Right lung (tissue), 5 donors: Measurements from ENCODE around the gene VTI1B. TPM values are rescaled to one million over a fixed set of nuclear protein-coding genes. Genes with fewer than 3 reads are reported as not detected.
"Not testable (repeated sequence)": the region's sequence is repeated elsewhere in the genome, so short reads cannot be mapped to it uniquely, and the experiment has no call there.

Experiments used
- DNase-seq, 2 donors: peaks; one replicate each; pipeline ENCODE4 v3.0.0-alpha.2; 2013
- polyA plus RNA-seq, 5 donors: library from polyadenylated mRNA; unstranded; fragments of 120-200 nt; gene quantifications; one replicate each; pipeline versions ENCODE4 v1.2.1 to v1.2.3, GENCODE V29; 2013; ENCODE audit warnings: inconsistent platforms in 1 of 5, low replicate concordance in 1 of 5; ENCODE audit not compliant: insufficient read length in 5 of 5, insufficient read depth in 1 of 5

Gene VTI1B
- polyA plus RNA-seq, 5 donors = 78.8 to 93.4 (median 85.8) TPM

- no peak for DNase-seq
These were observed 40.8 kb downstream of the VTI1B start for GRCh38 chr14:67633451-67634147.

- DNase-seq = no peak
These were observed 43.5 kb downstream of the VTI1B start for GRCh38 chr14:67630938-67631337.

- no peak for DNase-seq
These were observed 44.2 kb downstream of the VTI1B start for GRCh38 chr14:67630186-67630585.

GRCh38 chr14:67627519-67627918 lies 46.9 kb downstream of the VTI1B start:
- no peak for DNase-seq

GRCh38 chr14:67626131-67626530 lies 48.3 kb downstream of the VTI1B start:
- DNase-seq = not testable (repeated sequence)

- DNase-seq = peak; percentile 2 to 10
These were observed 51.3 kb downstream of the VTI1B start for GRCh38 chr14:67623114-67623513.

GRCh38 chr14:67622675-67623074 lies 51.8 kb downstream of the VTI1B start:
- peak; percentile 16 to 27 for DNase-seq

- DNase-seq = peak; percentile 4 to 9
These were observed 54.1 kb downstream of the VTI1B start for GRCh38 chr14:67620217-67620785.

DNA sequence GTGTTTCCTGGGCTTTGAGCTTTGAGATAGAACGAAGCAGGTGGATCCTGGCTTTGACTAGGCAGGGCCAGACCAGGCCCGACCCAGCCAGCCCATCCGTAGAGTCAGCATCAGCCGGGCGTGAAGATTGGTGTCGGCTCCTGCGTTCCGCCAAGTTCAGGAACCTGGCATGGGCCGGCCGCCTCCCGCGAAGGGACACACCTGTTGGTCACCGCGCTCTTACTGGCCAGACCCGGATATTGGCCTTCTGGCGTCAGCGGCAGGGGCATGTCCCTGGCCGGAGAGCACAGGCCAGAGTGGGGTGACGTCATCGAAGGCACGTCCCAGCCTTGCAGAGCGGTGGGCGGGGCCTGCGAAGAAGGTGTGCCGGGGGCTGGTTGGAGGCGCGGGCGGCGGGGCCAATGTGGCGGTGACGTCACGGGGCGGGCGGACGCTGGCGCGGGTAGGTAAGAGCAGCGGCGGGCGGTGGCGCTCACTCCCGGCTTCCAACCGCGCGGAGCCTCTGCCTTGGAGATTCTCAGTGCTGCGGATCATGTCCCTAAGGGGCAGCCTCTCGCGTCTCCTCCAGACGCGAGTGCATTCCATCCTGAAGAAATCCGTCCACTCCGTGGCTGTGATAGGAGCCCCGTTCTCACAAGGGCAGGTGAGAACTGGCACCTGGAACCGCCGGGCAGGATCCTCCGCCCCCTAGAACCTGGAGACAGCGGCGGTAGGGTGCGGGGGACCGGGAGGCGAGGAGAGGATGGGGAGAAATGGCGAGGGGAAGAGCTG lies 54.8 kb downstream of the VTI1B start, which contains the start of gene ARG2:
Gene ARG2 (plus strand): TSS at position 475 of the 771 bp plus-strand sequence. CDS start 58 bp downstream, at position 533.
- peak; percentile 88 to 89 for DNase-seq

GRCh38 chr14:67618617-67619063 lies 55.8 kb downstream of the VTI1B start:
- DNase-seq = peak; percentile 43 to 65

GRCh38 chr14:67610491-67610890 lies 63.9 kb downstream of the VTI1B start:
- no peak for DNase-seq

DNA sequence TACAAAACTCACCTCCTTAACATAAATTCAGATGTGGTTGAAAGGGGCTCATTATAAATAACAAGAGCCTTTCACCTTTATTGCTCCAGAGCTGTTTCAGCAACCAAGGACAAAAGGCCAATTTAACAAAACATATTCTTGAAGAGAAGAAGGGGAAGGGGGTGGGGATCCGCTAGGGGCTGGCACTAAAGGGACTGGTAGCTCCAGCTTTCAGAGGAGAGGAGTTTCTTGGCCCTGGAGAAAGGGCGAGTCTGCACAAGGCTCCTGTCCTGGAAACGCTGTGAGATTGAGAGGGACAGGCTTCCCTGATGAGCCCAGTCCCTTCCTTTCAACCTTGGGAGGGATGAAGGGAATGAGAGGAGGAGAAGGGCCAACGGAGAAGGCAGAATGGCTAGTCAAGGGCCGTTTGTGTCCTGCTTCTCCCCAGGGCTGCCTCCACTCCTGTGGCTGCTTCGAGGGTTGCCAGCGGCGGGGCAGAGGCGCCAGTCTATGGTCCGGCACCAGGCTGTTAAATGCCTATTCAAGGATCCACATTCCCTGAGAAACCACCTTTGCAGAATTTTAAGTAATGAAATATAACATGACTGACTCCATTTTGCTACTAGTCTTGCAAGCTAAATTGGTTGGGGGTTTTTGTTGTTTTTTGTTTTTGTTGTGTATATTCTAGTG lies 64.7 kb downstream of the VTI1B start:
- DNase-seq = no peak

DNA sequence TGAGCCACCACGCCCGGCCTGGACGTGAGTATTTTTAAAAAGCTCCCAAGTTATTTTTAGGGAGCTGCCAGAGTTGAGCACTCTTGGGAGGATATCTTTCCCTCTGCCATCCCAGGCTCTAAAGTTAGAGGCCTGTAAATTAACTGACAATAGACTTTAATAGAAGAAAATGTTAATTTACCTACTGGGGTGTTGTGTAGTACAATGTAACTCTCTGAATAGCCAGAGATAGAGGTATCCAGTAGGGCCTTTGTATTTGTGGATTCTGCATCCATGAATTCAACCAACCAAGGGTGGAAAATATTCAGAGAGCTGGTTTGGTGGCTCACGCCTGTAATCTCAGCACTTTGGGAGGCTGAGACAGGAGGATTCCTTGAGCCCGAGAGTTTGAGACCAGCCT lies 66.8 kb downstream of the VTI1B start:
- DNase-seq = no peak

GRCh38 chr14:67602995-67603545 lies 71.4 kb downstream of the VTI1B start:
- DNase-seq = no peak

GRCh38 chr14:67602076-67602475 lies 72.4 kb downstream of the VTI1B start:
- DNase-seq = no peak

DNA sequence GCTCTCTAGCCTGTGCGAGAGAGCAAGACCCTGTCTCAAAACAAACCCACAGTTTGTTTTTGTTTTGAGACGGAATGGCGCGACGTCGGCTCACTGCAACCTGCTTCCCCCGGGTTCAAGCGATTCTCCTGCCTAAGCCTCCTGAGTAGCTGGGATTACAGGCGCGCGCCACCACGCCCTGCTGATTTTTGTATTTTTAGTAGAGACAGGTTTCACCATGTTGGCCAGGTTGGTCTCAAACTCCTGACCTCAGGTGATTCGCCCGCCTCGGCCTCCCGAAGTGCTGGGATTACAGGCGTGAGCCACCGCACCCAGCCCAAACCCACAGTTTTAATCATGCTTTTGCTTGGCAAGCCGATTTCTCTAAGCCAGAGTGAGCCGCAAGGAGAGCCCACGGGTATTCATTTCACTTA lies 73.9 kb downstream of the VTI1B start:
- DNase-seq = not testable (repeated sequence)

DNA sequence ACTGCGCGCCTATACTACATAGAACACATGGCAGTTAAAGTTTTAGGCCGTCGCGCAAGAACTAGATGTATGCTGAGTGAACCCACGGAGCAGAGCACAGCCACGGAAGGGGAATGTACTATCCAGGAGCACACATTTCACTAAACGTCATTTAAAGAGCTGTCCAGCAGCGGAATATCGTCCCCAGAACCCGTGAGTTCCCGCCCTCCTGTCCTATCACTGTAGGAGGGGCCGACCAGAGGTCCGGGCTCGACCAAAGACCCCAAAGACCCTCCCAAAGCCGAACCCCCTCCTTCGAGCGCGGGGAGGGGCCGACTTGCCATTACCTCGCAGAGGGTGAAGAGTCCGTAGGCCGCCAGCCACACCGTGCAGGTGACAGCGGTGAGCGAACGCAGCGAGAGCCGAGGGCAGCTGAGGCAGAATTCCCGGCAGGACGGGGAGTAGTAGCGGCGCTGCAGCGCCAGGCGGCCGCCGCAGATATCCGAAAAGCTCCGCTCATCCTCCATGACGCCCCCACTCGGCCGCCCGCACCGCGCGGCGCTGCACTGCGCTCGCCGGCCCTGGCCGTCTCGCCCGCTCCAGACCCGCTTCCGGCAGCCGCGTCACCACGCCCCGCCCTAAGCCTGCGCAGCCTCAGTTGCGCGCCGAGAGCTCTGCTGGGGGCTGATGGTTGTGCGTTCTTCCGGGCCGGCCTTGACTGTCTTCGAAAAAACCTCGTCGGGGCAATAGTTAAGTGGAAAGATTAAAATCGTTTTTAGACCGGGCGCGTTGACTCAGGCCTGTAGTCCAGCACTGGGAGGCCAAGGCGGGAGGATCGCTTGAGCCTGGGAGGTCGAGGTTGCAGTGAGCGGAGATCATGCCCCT lies 74.5 kb downstream of the VTI1B start, which contains the start of gene PIGH:
Gene PIGH (minus strand): TSS at position 571 of the 864 bp plus-strand sequence. CDS start 65 bp downstream, at position 506.
- DNase-seq = peak; percentile 86 to 87
